Adrenal gland (tissue), 5 donors: ENCODE measurements around the gene PACSIN1.

ENCODE experiments used
- CTCF ChIP-seq, 6 experiments: fragments of 450-650 bp in 4 of 6; fragments of 200-600 bp in 2 of 6; sonication (generic) in 1 of 6; IDR thresholded peaks; 1 replicate in 5 of 6; 2 replicates in 1 of 6; pipeline versions ENCODE4 v1.5.1 to v1.8.0; 2016 to 2021; ENCODE audit warnings: antibody characterized with exemption in 6 of 6, mild to moderate bottlenecking in 2 of 6, moderate library complexity in 1 of 6
- POLR2A ChIP-seq, 2 donors: fragments of 450-650 bp; IDR thresholded peaks; one replicate each; pipeline ENCODE4 v1.6.1; 2017; ENCODE audit warnings: antibody characterized with exemption in 2 of 2, mild to moderate bottlenecking in 2 of 2, moderate library complexity in 1 of 2
- donor health status: DM: no; HTN: no; CAD: no.

DNA sequence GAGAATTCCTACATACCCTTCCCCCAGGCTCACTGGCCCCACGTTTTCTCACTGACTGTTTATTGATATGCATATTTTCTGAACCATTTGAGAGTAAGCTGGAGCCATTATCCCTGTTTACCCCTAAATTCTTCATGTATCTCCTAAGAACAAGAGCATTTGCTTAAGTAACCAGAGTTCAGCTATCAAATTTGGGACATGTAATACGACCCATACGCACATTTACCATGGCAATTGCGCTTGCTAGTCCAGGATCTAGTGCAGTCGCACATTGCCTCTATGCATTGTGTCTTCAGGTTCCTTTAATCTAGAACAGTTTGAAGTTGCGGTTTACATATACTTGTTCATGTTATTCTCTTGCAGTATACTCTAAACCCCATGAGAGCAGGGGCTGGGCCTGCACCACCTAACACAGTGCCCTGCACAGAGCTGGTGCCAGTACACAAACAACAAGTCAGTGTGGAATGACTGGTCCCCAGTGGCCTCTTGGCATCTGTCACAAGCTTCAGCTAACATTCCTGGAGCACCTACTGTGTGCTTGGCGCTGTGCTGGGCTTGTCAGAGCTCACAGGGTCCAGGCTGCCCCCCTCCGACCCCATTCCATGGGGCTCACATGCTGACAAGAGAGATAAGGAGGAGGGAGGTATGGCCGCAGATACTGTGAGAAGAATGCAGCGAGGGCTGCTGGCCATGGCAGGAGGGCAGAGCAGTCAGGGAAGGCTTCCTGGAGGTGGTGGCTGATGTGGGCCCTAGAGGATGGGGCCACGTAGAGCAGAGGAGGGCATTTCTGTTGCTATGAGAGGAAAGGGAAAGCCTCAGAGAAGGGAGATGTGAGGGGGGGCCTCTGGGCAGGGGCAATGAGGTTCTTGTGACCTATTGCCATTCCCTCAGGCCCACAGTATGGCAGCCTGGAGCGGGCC is 62.1 kb downstream of the PACSIN1 start:
- TF ChIP-seq CTCF (IDR thresholded peaks at IDR 0.05), result no peak
- no peak for TF ChIP-seq POLR2A (IDR thresholded peaks at IDR 0.05)
